Transverse colon (tissue), 3 donors: Measurements from ENCODE around the gene PIK3C2G.

Source experiments
- CTCF ChIP-seq, 5 experiments: fragments of 200-600 bp in 3 of 5; fragments of 450-650 bp in 2 of 5; sonication (generic) in 3 of 5; IDR thresholded peaks; 1 replicate in 2 of 5; 2 replicates in 3 of 5; pipeline ENCODE4 v1.5.1; 2016 to 2017; ENCODE audit warnings: antibody characterized with exemption in 5 of 5, inconsistent platforms in 3 of 5, mild to moderate bottlenecking in 2 of 5, moderate library complexity in 1 of 5
- POLR2A ChIP-seq: fragments of 450-650 bp; IDR thresholded peaks from one replicate; pipeline ENCODE4 v1.6.1; 2016; ENCODE audit warnings: antibody characterized with exemption, mild to moderate bottlenecking, moderate library complexity

- TF ChIP-seq CTCF (IDR thresholded peaks at IDR 0.05), result no peak
- no peak for TF ChIP-seq POLR2A
Observed at GRCh38 chr12:18394742-18395141, 133.4 kb downstream of the PIK3C2G start.
